HG02678 (cell line): ENCODE results near the gene RALGAPA1.

Source experiments
- ATAC-seq: cut with Tn5 transposase; IDR thresholded peaks from one replicate; pipeline ENCODE4 v1.9.1; 2021; ENCODE audit warnings: mild to moderate bottlenecking, moderate library complexity; ENCODE audit not compliant: unreplicated experiment

RALGAPA1 gene

DNA sequence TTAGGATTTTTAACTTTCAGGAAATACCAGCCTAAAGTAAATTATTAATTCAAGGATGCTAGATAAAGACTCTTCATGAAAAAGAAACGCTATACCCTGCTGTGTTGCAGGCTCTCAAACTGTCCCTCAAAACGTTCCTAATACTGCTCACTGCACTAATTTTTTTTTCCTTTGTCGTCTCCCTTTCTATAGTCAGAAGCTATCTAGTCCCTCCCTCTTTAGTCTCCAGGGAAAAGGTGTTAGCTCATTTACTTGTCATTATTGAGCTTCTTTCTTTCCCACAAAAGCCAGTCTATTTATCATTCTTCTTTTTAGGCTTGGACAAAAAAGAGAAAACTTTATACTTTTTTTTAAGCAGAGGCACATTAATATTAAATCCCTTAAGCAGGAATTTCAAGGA lies 305.4 kb downstream of the RALGAPA1 start:
- ATAC-seq: no peak

DNA sequence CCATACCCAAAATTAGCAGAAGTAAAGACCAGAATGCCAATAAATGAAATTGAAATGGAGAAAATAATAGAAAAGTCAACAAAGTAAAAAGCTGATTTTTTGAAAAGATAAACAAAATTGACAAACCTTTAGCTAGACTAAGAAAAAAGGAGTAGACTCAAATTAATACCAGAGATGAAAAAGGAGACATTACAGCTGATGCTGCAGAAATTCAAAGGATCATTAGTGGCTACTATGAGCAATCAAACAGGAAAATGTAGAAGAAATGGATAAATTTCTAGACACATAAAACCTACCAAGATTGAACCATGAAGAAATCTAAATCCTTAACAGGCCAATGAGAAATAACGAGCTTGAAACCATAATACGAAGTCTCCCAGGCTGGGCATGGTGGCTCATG lies 309.9 kb downstream of the RALGAPA1 start:
- no peak for ATAC-seq

DNA sequence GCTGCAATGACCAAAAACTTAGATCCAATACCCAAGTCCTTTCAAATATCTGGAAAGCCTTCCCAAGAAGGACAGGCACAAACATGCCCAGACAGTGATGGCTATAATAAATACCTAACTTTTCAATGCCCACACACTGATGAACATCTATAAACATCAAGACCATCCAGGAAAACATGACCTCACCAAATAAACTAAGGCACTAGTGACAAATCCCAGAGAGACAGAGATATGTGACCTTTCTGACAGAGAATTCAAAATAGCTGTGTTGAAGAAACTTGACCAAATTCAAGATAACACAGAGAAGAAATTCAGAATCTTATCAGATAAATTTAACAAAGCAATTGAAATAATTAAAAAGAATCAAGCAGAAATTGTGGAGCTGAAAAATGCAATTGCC lies 313.8 kb downstream of the RALGAPA1 start:
- ATAC-seq: no peak

DNA sequence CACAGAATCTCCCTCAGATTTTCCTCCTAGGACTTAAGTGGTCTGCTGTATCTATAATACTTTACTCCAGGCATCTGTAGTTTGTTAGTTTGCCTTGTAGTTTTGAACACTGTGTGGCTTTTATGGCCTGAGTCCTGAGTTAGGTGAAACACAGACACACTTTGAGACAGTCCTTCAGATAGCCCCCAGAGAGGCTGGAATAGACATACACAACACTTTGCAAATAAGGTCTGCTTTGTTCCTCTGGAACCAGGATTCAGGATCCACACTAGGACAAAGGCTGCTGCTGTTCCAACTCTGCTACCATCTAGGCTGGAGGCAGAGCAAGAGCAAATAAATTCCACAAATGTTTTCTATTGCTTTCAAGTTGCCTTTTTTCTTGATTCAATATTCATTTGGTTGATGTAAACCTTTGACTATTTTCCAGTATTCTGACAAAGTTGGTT lies 316.5 kb downstream of the RALGAPA1 start:
- ATAC-seq: no peak
